ENCODE measurements around the gene PJVK.

DNA sequence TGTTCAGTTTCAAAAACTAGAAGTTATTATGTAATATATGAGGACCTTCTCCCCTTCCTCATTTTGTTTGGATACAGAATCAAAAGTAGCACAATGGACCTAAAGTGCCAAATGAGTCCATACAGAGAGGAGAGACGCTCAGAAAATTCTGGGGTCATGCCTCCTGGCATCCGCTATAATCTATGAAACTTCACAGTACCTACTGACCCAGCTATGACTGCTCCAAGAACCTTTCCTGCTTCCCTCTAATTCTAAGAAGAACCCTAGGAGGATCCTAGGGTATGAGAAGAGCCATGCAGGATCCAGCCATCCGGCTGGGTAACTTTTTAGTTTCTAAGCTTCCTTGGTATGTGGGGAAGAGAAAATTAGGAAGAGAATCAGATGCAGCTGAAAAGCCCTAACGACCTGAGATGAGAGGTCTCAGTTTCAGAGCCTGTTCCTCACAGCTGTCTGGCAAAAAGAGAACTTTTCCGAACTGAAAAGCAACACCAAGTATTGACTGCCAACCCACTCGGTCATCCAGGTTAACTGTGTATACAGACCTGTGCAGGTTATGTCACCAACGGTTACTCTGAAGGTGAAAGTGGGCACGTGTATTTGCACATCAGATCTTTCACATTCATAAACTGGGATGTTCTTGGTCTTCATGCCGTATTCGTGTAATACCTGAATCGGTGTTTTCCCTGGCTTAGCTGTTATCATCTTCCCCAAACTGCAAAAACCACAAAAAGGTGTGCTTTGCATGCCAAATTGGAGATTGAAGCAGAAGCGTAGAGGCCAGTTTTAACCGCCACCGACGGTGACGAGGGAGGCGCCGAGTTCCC is 1.3 kb upstream of the PJVK start:
- TF ChIP-seq CTCF (IDR thresholded peaks at IDR 0.05; ENCODE audit: low read depth, low read length, poor library complexity, severe bottlenecking), result no peak
- TF ChIP-seq EZH2phosphoT487 (IDR thresholded peaks at IDR 0.05; ENCODE audit: borderline replicate concordance, low read length), result no peak
